ENCODE measurements around the gene BCL7A.

Gene BCL7A

GRCh38 chr12:122001466-122002209 is 20.0 kb upstream of the BCL7A start:
- no peak for DNase-seq (ENCODE audit: low read depth)

- DNase-seq (ENCODE audit: low read depth): no peak
Observed at GRCh38 chr12:122003651-122004611, 17.8 kb upstream of the BCL7A start.

- DNase-seq (ENCODE audit: low read depth): no peak
Observed at GRCh38 chr12:122004633-122005071, 17.0 kb upstream of the BCL7A start.

- DNase-seq (ENCODE audit: low read depth): no peak
Observed at GRCh38 chr12:122005252-122005776, 16.4 kb upstream of the BCL7A start.

GRCh38 chr12:122006186-122006926 is 15.3 kb upstream of the BCL7A start:
- DNase-seq (ENCODE audit: low read depth): no peak

GRCh38 chr12:122009741-122010140 is 11.9 kb upstream of the BCL7A start:
- no peak for DNase-seq (ENCODE audit: low read depth)

GRCh38 chr12:122012184-122012583 is 9.5 kb upstream of the BCL7A start:
- DNase-seq (ENCODE audit: low read depth): no peak

- DNase-seq (ENCODE audit: low read depth): no peak
Observed at GRCh38 chr12:122013136-122013535, 8.5 kb upstream of the BCL7A start.

- DNase-seq (ENCODE audit: low read depth): no peak
Observed at GRCh38 chr12:122013791-122014590, 7.7 kb upstream of the BCL7A start.

GRCh38 chr12:122014781-122015180 is 6.9 kb upstream of the BCL7A start:
- DNase-seq (ENCODE audit: low read depth): no peak

GRCh38 chr12:122018457-122018856 is 3.2 kb upstream of the BCL7A start:
- DNase-seq (ENCODE audit: low read depth): no peak

- no peak for DNase-seq (ENCODE audit: low read depth)
Observed at GRCh38 chr12:122018937-122019336, 2.7 kb upstream of the BCL7A start.

- no peak for DNase-seq (ENCODE audit: low read depth)
Observed at GRCh38 chr12:122020795-122021192, 890 bp upstream of the BCL7A start.

GRCh38 chr12:122021193-122021821 is 377 bp upstream of the BCL7A start:
- DNase-seq (ENCODE audit: low read depth): no peak

- DNase-seq (ENCODE audit: low read depth): no peak
Observed at GRCh38 chr12:122022393-122023338, 982 bp downstream of the BCL7A start.

- DNase-seq (ENCODE audit: low read depth): peak; percentile 74
Observed at GRCh38 chr12:122023339-122024131, 1.9 kb downstream of the BCL7A start.

GRCh38 chr12:122024132-122024785 is 2.6 kb downstream of the BCL7A start:
- no peak for DNase-seq (ENCODE audit: low read depth)

GRCh38 chr12:122026706-122027333 is 5.1 kb downstream of the BCL7A start:
- DNase-seq (ENCODE audit: low read depth): no peak
